ENCODE data around the gene CX3CL1. TPM values are rescaled to one million over a fixed set of nuclear protein-coding genes. Genes with fewer than 3 reads are reported as not detected.

CX3CL1 gene
- total RNA-seq, 2 experiments from 2014 or later, result not detected

- Histone ChIP-seq H2AFZ (ENCODE audit: low read length) (no peak overlapping the region), H3K9me3 (ENCODE audit: low read length) (no peaks in the 10 kb centered on the region), H3K27ac (ENCODE audit: low read depth, low read length, poor library complexity, severe bottlenecking) (no peak overlapping the region), H3K9me2 (ENCODE audit: insufficient read depth, low read length) (no peaks in the 10 kb centered on the region), H3K4me3 (ENCODE audit: low read depth, low read length, poor library complexity, severe bottlenecking) (no peak overlapping the region), H3K4me1 (ENCODE audit: insufficient read depth, low read length, poor library complexity, severe bottlenecking) (peaks cover 8% of the 10 kb centered on the region), H3K79me2 (ENCODE audit: insufficient read depth, low read depth, low read length) (no peaks in the 10 kb centered on the region), H4K20me1 (ENCODE audit: insufficient read depth, low read length) (no peaks in the 10 kb centered on the region), H3K4me2 (ENCODE audit: low read length) (no peak overlapping the region), H3K36me3 (ENCODE audit: insufficient read depth, low read length) (no peaks in the 10 kb centered on the region)
- CTCF ChIA-PET (ENCODE audit: unreplicated experiment), result no interaction called here
- intact Hi-C loops (cut with micrococcal nuclease; ENCODE audit: unreplicated experiment), result no loop called here
- POLR2A ChIA-PET, result interaction anchor here (0.6 kb wide), 1 partner anchor 28 kb away, joined by 3 read pairs; no protein-coding TSS in a partner anchor
- TF ChIP-seq, protein P1, sequence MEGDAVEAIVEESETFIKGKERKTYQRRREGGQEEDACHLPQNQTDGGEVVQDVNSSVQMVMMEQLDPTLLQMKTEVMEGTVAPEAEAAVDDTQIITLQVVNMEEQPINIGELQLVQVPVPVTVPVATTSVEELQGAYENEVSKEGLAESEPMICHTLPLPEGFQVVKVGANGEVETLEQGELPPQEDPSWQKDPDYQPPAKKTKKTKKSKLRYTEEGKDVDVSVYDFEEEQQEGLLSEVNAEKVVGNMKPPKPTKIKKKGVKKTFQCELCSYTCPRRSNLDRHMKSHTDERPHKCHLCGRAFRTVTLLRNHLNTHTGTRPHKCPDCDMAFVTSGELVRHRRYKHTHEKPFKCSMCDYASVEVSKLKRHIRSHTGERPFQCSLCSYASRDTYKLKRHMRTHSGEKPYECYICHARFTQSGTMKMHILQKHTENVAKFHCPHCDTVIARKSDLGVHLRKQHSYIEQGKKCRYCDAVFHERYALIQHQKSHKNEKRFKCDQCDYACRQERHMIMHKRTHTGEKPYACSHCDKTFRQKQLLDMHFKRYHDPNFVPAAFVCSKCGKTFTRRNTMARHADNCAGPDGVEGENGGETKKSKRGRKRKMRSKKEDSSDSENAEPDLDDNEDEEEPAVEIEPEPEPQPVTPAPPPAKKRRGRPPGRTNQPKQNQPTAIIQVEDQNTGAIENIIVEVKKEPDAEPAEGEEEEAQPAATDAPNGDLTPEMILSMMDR (conservative IDR thresholded peaks at IDR 0.05; ENCODE audit: low read length), result no peak
- TF ChIP-seq EZH2phosphoT487 (IDR thresholded peaks at IDR 0.05; ENCODE audit: borderline replicate concordance, low read depth, low read length), result no peak
- BruUV-seq (replicated peaks), result no TSS peak
- DNase-seq (ENCODE audit: low spot score), result no peak
These were observed 16.2 kb downstream of the CX3CL1 start for GRCh38 chr16:57388359-57389086.

GRCh38 chr16:57389087-57389468 lies 16.8 kb downstream of the CX3CL1 start:
- BruUV-seq (replicated peaks), result no TSS peak
- POLR2A ChIA-PET, result no interaction called here

More at GRCh38 chr16:57389087-57389468, 16.8 kb downstream of the CX3CL1 start:
- Histone ChIP-seq H3K79me2 (ENCODE audit: insufficient read depth, low read depth, low read length) (no peaks in the 10 kb centered on the region), H3K4me2 (ENCODE audit: low read length) (no peak overlapping the region), H3K9me2 (ENCODE audit: insufficient read depth, low read length) (no peaks in the 10 kb centered on the region), H3K36me3 (ENCODE audit: insufficient read depth, low read length) (no peaks in the 10 kb centered on the region), H3K9me3 (ENCODE audit: low read length) (no peaks in the 10 kb centered on the region), H4K20me1 (ENCODE audit: insufficient read depth, low read length) (no peaks in the 10 kb centered on the region), H3K4me3 (ENCODE audit: low read depth, low read length, poor library complexity, severe bottlenecking) (no peak overlapping the region), H3K4me1 (ENCODE audit: insufficient read depth, low read length, poor library complexity, severe bottlenecking) (peaks cover 7% of the 10 kb centered on the region), H2AFZ (ENCODE audit: low read length) (no peak overlapping the region), H3K27ac (ENCODE audit: low read depth, low read length, poor library complexity, severe bottlenecking) (no peak overlapping the region)
- intact Hi-C loops (cut with micrococcal nuclease; ENCODE audit: unreplicated experiment), result no loop called here
- TF ChIP-seq, protein P1 (conservative IDR thresholded peaks at IDR 0.05; ENCODE audit: low read length), result no peak
- TF ChIP-seq EZH2phosphoT487 (IDR thresholded peaks at IDR 0.05; ENCODE audit: borderline replicate concordance, low read depth, low read length), result no peak
- DNase-seq (ENCODE audit: low spot score), result no peak
- CTCF ChIA-PET (ENCODE audit: unreplicated experiment), result no interaction called here

Data from OCI-LY7 (cell line).